Neural crest cell (in vitro differentiated cells): ENCODE data around the gene OTULIN. TPM values are rescaled to one million over a fixed set of nuclear protein-coding genes. Genes with fewer than 3 reads are reported as not detected.
A peak's percentile ranks its signal among the peaks of the same experiment; 100 is the strongest.

Experiments used
- DNase-seq: peaks from one replicate; pipeline ENCODE4 v3.0.0; 2021; ENCODE audit warnings: low read depth, mixed read lengths, low spot score
- H3K27ac Mint-ChIP-seq: one replicate; pipeline ENCODE4 v1.8.0; 2021; ENCODE audit warnings: mild to moderate bottlenecking, mixed read lengths; ENCODE audit not compliant: unreplicated experiment
- H3K27me3 Mint-ChIP-seq: 2 replicates; pipeline ENCODE4 v1.8.0; 2021; ENCODE audit warnings: low read depth, mild to moderate bottlenecking, mixed read lengths
- H3K36me3 Mint-ChIP-seq: 2 replicates; pipeline ENCODE4 v1.8.0; 2021; ENCODE audit warnings: low read depth, mild to moderate bottlenecking, mixed read lengths
- H3K4me1 Mint-ChIP-seq: 2 replicates; pipeline ENCODE4 v1.8.0; 2021; ENCODE audit warnings: mixed read lengths
- H3K4me3 Mint-ChIP-seq: one replicate; pipeline ENCODE4 v1.8.0; 2021; ENCODE audit warnings: mild to moderate bottlenecking, mixed read lengths
- H3K9me3 Mint-ChIP-seq: 2 replicates; pipeline ENCODE4 v1.8.0; 2021; ENCODE audit warnings: mixed read lengths
- total RNA-seq: library from RNA; stranded (reverse); gene quantifications from 2 replicates; pipeline ENCODE4 v1.2.1, GENCODE V29; 2021
- TF ChIP-seq, protein P1 (sequence below): fragments of 200-600 bp; sonication (generic); conservative IDR thresholded peaks from 2 replicates; pipeline ENCODE4 v1.5.0; 2021; ENCODE audit warnings: antibody characterized with exemption, mild to moderate bottlenecking

OTULIN gene
- total RNA-seq, 1 donor from 2014 or later = 33.7 TPM

GRCh38 chr5:14713476-14714390, 49.2 kb downstream of the OTULIN start:
- Mint-ChIP-seq H3K36me3 (peaks cover 47% of the 10 kb centered on the region), H3K27me3 (no peaks in the 10 kb centered on the region), H3K9me3 (no peaks in the 10 kb centered on the region), H3K4me1 (peaks cover 13% of the 10 kb centered on the region), H3K4me3 (no peak overlapping the region), H3K27ac (no peak overlapping the region)
- DNase-seq = no peak
- TF ChIP-seq, protein P1, sequence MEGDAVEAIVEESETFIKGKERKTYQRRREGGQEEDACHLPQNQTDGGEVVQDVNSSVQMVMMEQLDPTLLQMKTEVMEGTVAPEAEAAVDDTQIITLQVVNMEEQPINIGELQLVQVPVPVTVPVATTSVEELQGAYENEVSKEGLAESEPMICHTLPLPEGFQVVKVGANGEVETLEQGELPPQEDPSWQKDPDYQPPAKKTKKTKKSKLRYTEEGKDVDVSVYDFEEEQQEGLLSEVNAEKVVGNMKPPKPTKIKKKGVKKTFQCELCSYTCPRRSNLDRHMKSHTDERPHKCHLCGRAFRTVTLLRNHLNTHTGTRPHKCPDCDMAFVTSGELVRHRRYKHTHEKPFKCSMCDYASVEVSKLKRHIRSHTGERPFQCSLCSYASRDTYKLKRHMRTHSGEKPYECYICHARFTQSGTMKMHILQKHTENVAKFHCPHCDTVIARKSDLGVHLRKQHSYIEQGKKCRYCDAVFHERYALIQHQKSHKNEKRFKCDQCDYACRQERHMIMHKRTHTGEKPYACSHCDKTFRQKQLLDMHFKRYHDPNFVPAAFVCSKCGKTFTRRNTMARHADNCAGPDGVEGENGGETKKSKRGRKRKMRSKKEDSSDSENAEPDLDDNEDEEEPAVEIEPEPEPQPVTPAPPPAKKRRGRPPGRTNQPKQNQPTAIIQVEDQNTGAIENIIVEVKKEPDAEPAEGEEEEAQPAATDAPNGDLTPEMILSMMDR = no peak

GRCh38 chr5:14714706-14715105, 50.2 kb downstream of the OTULIN start:
- TF ChIP-seq, protein P1 = no peak
- DNase-seq = no peak
- Mint-ChIP-seq H3K27ac (no peak overlapping the region), H3K4me1 (peaks cover 7% of the 10 kb centered on the region), H3K27me3 (no peaks in the 10 kb centered on the region), H3K4me3 (no peak overlapping the region), H3K9me3 (peaks cover 4% of the 10 kb centered on the region), H3K36me3 (peaks cover 52% of the 10 kb centered on the region)

DNA sequence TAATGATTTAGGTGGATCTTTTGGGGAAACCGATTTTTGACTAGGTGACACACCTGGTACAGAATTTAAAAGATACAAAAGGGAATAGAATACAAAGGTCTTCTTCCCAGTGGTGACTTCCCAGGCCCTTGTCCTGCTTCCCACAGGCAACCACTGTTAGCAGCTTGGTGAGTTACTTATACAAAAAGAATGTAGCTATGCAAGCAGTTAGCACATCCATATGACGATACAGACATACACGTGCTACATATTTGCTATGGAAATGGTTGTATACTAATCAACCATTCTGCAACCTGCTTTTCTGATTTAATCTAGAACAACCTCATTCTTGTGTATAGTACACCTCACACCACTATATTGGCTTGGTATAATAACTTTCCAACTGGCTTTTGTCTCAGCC, 51.0 kb downstream of the OTULIN start:
- H3K36me3 Mint-ChIP-seq = peaks cover 49% of the 10 kb centered on the region

DNA sequence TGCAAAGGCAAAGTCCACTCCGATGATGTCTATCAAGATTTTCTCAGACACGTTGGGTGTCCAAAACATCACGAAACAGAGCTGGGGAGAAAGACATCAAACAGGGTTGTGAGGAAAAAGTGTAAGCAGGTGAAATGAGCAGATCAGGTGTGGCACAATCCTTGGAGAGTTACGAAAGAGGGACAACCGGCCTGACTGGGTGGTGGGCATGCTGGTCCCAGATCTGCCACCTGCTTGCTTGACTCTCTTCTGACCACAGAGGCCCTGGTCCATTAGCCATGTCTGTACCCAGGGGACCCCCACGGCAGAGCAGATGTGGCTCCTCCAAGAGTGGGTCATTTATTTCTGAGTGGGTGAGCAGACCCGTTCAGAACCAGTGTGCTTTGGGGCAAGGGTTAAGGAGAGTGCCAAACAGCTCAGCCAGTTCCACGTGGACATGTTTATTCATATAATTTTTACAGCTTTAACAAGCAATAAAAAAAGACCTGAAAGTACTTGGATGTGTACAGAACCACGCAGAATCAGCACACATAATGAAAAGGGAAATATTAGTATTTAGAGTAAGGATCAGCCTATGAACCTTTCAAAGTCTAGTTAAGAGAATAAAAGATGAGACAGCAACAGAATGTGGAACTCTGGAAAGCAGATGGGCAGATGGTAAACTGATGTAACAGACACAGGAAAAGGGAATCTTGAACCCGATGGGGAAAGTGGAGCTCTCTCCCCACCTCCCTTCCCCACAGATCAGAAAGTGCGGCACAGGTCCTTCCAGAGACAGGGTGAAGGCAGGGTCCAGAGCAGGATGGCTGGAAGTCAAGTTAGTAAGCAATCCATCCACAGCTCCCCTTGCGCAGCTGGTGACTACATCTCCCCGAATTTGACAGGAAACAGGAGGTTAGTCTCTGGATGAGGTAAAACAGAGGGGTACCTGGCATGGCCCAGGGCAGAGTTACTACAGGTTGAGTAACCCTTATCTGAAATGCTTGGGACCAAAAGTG, 52.5 kb downstream of the OTULIN start:
- H3K4me1 Mint-ChIP-seq = no peaks in the 10 kb centered on the region
- peak overlapping the region; percentile 89 for H3K27ac Mint-ChIP-seq
- peaks cover 4% of the 10 kb centered on the region for H3K9me3 Mint-ChIP-seq
- peaks cover 39% of the 10 kb centered on the region for H3K36me3 Mint-ChIP-seq
- H3K4me3 Mint-ChIP-seq = no peak overlapping the region
- H3K27me3 Mint-ChIP-seq = no peaks in the 10 kb centered on the region
- TF ChIP-seq, protein P1 = no peak
- no peak for DNase-seq

More for the DNA sequence above, 51.0 kb downstream of the OTULIN start:
- TF ChIP-seq, protein P1 = no peak
- DNase-seq = no peak
- H3K4me3 Mint-ChIP-seq = no peak overlapping the region
- no peaks in the 10 kb centered on the region for H3K27me3 Mint-ChIP-seq
- H3K27ac Mint-ChIP-seq = no peak overlapping the region
- H3K9me3 Mint-ChIP-seq = peaks cover 4% of the 10 kb centered on the region
- H3K4me1 Mint-ChIP-seq = peaks cover under 1% of the 10 kb centered on the region

GRCh38 chr5:14718778-14719177, 54.3 kb downstream of the OTULIN start:
- H3K27ac Mint-ChIP-seq = no peak overlapping the region
- no peaks in the 10 kb centered on the region for H3K4me1 Mint-ChIP-seq
- H3K27me3 Mint-ChIP-seq = no peaks in the 10 kb centered on the region
- no peak overlapping the region for H3K4me3 Mint-ChIP-seq
- TF ChIP-seq, protein P1 = no peak
- DNase-seq = no peak
- peaks cover 31% of the 10 kb centered on the region for H3K36me3 Mint-ChIP-seq
- H3K9me3 Mint-ChIP-seq = peaks cover 4% of the 10 kb centered on the region
